Activated CD4-positive, alpha-beta T cell treated with anti-CD3 and anti-CD28 coated beads for 36 hours (primary cell): ENCODE measurements around the gene FTO. TPM values are rescaled to one million over a fixed set of nuclear protein-coding genes. Genes with fewer than 3 reads are reported as not detected.
A peak's percentile ranks its signal among the peaks of the same experiment; 100 is the strongest.

Experiments used
- ATAC-seq: fragments of 200-7000 bp; cut with Tn5 transposase; one replicate; pipeline ENCODE4 v1.10.0; 2021; ENCODE audit warnings: mild to moderate bottlenecking, moderate library complexity
- CTCF ChIA-PET: fragments of 350-600 bp; sonication (Branson Sonifier 250); formaldehyde crosslinking; loops from one replicate; lab custom pipeline; 2021; ENCODE audit warnings: antibody characterized with exemption; lab: Charles Lee
- POLR2A ChIA-PET: fragments of 350-600 bp; sonication (Branson Sonifier 250); formaldehyde crosslinking; loops from one replicate; lab custom pipeline; 2021; ENCODE audit warnings: antibody characterized with exemption, inconsistent platforms; lab: Charles Lee
- DNase-seq: peaks from one replicate; pipeline ENCODE4 v3.0.0-alpha.2; 2020
- H3K27ac Mint-ChIP-seq: one replicate; pipeline ENCODE4 v1.8.0; 2021; ENCODE audit warnings: mixed read lengths
- H3K27me3 Mint-ChIP-seq: one replicate; pipeline ENCODE4 v1.8.0; 2021; ENCODE audit warnings: mixed read lengths
- H3K36me3 Mint-ChIP-seq: one replicate; pipeline ENCODE4 v1.8.0; 2021; ENCODE audit warnings: low read depth, mixed read lengths
- H3K4me1 Mint-ChIP-seq: one replicate; pipeline ENCODE4 v1.8.0; 2021; ENCODE audit warnings: mixed read lengths
- H3K4me3 Mint-ChIP-seq: one replicate; pipeline ENCODE4 v1.8.0; 2021; ENCODE audit warnings: mild to moderate bottlenecking, moderate library complexity, mixed read lengths
- H3K9me3 Mint-ChIP-seq: one replicate; pipeline ENCODE4 v1.8.0; 2021; ENCODE audit warnings: low read depth, mixed read lengths
- intact Hi-C, 2 experiments: fragments of 100-400 bp; cut with DNase I in 1 of 2; cut with micrococcal nuclease in 1 of 2; formaldehyde crosslinking; loops; one replicate each; pipeline versions ENCODE4 v1.14.2 to v1.15.1; 2022 to 2024; cut with DNase I, micrococcal nuclease
- total RNA-seq, 2 experiments: library from RNA; stranded (reverse); gene quantifications; one replicate each; pipeline ENCODE4 v1.2.3, GENCODE V29; 2021

The FTO gene
- total RNA-seq, 2 experiments from 2014 or later, result 50.9 to 57.6 TPM

DNA sequence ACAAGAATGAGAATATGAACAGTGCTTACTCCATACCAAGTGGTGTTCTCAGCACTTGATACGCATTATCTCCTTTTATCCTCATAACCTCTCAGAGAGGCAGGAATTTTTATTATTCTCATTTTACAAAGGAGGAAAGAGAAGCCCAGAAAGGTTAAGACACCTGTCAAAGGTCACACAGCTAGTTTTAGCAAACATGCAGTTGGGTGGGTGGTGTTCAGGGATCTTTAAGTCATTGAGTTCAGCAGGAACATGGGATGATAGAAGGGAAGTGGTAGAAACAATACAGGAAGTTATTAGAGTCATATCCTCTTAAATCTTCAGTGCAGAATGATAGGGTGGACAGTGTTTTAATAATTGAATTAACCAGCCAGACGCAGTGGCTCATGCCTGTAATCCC is 487.2 kb downstream of the FTO start:
- intact Hi-C loops, result no loop called here
- Mint-ChIP-seq H3K27ac (no peak overlapping the region), H3K9me3 (peaks cover 3% of the 10 kb centered on the region), H3K4me3 (no peak overlapping the region), H3K27me3 (peaks cover 17% of the 10 kb centered on the region), H3K36me3 (no peaks in the 10 kb centered on the region), H3K4me1 (no peaks in the 10 kb centered on the region)
- DNase-seq, result no peak
- ChIA-PET POLR2A (no interaction called here), CTCF (no interaction called here)
- ATAC-seq, result no peak

DNA sequence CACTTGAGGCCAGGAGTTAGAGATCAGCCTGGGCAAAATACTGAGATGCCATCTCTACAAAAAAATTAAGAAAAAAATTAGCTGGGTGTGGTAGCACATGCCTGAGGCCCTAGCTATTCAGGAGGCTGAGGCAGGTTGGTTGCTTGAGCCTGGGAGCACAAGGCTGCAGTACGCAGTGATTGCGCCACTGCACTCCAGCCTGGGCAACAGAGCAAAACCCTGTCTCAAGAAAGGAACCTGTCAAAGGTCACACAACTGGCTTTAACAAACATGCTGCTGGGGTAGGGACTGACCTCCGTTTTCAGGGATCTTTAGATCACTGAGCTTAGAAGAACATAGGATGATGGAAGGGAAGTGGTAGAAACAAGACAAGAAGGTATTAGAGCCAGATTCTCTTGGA is 487.6 kb downstream of the FTO start:
- H3K9me3 Mint-ChIP-seq, result peaks cover 3% of the 10 kb centered on the region
- no peaks in the 10 kb centered on the region for H3K36me3 Mint-ChIP-seq
- H3K27ac Mint-ChIP-seq, result no peak overlapping the region
- ChIA-PET CTCF (no interaction called here), POLR2A (no interaction called here)
- no peaks in the 10 kb centered on the region for H3K4me1 Mint-ChIP-seq
- H3K27me3 Mint-ChIP-seq, result peaks cover 17% of the 10 kb centered on the region
- no peak for ATAC-seq
- intact Hi-C loops, result no loop called here
- H3K4me3 Mint-ChIP-seq, result no peak overlapping the region
- DNase-seq, result no peak

DNA sequence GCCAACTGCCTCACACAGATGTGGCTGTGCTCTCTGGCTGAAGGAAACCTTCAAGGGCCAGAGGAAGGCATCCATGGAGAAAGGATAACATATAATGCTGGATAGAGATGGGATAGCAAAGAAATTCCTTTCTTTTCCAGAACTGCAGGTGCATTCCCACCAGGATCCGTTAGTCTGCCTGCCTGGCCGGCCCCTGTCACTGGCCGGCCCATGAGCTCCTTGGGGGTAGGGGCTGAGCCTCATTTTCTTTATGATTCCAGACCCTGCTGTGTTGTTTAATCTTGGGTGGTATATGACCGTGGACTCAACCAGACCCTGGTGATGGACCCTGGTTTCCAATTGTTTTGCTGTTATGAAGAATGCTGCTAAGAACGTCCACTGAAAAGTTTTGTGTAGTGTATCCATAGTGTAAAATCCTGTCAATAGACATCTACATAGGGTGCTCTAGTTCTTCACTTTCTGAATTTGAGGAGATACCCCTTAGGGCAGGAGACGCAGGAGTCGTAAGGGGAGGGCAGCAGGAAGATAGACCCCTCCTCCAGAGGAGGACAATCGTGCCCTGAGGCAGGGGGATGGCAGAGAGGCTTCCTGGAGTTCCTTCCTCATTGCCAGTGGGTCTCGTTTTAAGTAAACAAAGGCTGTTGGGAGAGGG is 489.2 kb downstream of the FTO start:
- ChIA-PET POLR2A (no interaction called here), CTCF (interaction anchor here (1.0 kb wide), 1 partner anchor 49 kb away, joined by 3 read pairs; no protein-coding TSS in a partner anchor)
- Mint-ChIP-seq H3K27me3 (peaks cover 14% of the 10 kb centered on the region), H3K9me3 (no peaks in the 10 kb centered on the region), H3K36me3 (no peaks in the 10 kb centered on the region), H3K4me1 (no peaks in the 10 kb centered on the region), H3K4me3 (no peak overlapping the region), H3K27ac (no peak overlapping the region)
- no peak for ATAC-seq
- DNase-seq, result no peak
- intact Hi-C loops, result no loop called here

DNA sequence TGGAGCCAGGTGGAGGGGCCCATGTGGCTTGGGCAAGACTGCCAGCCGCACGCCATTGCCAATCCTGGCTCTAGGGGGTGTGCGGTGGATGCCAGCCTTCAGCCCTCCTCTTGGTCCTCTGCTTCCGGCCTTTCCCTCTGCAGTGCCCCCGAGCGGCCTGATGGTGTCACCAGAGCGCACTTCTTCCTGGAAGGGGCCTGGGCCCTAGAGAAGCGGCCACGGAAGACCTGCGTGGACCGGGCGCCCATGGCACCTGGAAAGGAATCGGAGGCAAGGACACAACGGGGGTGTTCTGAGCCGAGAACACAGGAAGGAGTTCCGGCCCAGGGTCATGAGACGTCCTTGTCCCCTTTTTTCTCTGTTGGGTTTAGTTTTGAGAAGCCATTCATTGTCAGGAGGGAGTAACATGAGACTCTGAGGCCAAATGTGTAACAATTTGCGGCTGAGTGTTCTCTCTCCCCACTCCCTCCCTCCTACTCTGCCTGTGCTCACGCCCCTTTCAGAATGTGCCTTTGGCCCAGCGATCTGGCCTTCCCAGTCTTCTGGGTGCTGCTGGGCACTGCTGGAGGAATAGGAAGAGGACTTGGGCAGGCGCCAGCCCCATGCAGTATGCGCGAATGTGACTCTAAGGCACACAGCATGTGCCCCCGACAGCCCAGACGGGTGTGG is 489.8 kb downstream of the FTO start:
- no peaks in the 10 kb centered on the region for H3K9me3 Mint-ChIP-seq
- peak; percentile 73 for DNase-seq
- no peak overlapping the region for H3K4me3 Mint-ChIP-seq
- H3K4me1 Mint-ChIP-seq, result no peaks in the 10 kb centered on the region
- no peaks in the 10 kb centered on the region for H3K36me3 Mint-ChIP-seq
- H3K27ac Mint-ChIP-seq, result no peak overlapping the region
- ChIA-PET CTCF (interaction anchor here (1.0 kb wide), 1 partner anchor 49 kb away, joined by 3 read pairs; no protein-coding TSS in a partner anchor), POLR2A (no interaction called here)
- intact Hi-C loops, result no loop called here
- peaks cover 12% of the 10 kb centered on the region for H3K27me3 Mint-ChIP-seq
- peak; percentile 87 for ATAC-seq

DNA sequence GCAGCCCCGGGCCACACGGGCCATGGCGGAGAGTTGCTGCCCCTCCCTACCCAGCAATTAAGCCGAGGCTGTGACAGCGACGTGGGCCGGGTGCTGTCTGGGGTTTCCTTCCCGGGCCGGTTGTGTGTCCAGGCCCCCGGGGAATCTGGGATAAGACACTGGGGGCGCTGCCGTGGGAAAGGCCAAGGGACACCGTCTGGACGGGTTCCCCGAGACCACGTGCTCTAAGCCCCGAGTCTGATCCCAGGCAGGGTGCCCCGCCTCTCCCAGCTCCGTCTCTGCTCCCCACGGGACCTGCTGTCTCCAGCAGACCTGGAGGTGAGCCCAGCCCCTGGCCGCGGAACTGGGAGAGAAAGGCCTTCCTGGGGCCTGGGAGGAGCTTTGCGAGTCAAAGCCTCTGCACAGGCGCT is 490.4 kb downstream of the FTO start:
- no peak for DNase-seq
- H3K27ac Mint-ChIP-seq, result no peak overlapping the region
- peaks cover 12% of the 10 kb centered on the region for H3K27me3 Mint-ChIP-seq
- intact Hi-C loops, result no loop called here
- ChIA-PET POLR2A (no interaction called here), CTCF (no interaction called here)
- H3K4me3 Mint-ChIP-seq, result no peak overlapping the region
- ATAC-seq, result no peak
- H3K4me1 Mint-ChIP-seq, result no peaks in the 10 kb centered on the region
- no peaks in the 10 kb centered on the region for H3K9me3 Mint-ChIP-seq
- no peaks in the 10 kb centered on the region for H3K36me3 Mint-ChIP-seq

DNA sequence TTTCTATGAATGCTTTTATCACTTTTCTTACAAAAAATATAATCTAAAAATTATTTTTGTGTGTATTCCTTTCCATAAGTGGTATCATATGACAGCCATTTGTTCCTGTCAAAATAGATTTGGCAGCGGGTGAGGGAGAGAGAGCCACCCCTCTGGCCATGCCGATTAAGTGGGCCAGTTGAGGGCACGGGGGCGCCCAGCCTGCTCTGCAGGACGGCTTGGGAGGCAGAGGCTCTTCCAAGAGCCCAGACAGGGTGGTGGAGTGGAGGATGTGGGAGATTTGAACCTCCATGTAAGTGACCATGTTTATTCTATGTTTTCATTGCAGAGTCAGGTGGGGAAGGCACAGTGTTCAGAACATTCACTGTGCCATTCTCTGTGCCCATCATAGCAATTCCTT is 493.8 kb downstream of the FTO start:
- H3K27ac Mint-ChIP-seq, result no peak overlapping the region
- ATAC-seq, result no peak
- POLR2A ChIA-PET, result no interaction called here
- CTCF ChIA-PET, result no interaction called here
- intact Hi-C loops, result no loop called here
- no peak for DNase-seq
- H3K27me3 Mint-ChIP-seq, result peaks cover 4% of the 10 kb centered on the region
- H3K9me3 Mint-ChIP-seq, result no peaks in the 10 kb centered on the region
- no peak overlapping the region for H3K4me3 Mint-ChIP-seq
- no peaks in the 10 kb centered on the region for H3K36me3 Mint-ChIP-seq
- no peaks in the 10 kb centered on the region for H3K4me1 Mint-ChIP-seq

DNA sequence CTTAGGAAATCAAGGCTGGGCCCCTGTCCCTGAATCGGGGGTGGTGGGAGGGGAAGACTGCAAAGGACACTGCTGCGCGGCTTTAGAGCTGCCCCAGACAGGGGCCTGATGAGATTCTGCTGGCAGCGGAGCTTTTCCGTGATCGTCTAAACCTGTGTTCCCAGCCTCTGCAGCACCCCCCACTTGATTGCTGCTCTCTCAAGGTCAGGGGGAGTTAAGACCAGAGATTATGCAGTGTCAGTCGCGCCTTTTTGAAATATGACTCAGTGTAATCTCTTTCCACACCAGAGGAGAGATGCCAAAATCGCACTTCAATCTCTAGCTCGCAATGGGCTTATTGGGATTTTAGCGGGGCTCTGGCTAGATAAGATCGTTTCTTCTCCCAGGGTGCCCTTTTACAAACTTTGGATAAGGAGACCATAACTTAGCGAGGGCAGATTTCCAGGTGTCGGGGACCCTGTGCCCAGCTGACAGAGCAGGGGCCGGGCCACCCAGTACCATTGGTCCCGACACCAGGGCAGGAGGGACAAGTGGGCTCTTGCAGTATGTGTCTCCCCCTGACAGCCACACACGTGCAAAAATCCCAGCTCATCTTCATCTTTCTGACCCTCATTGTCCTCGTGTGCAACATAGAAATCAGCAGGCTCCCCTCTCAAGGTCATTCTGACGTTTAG is 495.7 kb downstream of the FTO start:
- DNase-seq, result no peak
- no peaks in the 10 kb centered on the region for H3K9me3 Mint-ChIP-seq
- no peaks in the 10 kb centered on the region for H3K36me3 Mint-ChIP-seq
- no peak overlapping the region for H3K4me3 Mint-ChIP-seq
- intact Hi-C loops, result no loop called here
- H3K4me1 Mint-ChIP-seq, result no peaks in the 10 kb centered on the region
- CTCF ChIA-PET, result interaction anchor here (0.6 kb wide), 1 partner anchor 192 kb away, joined by 4 read pairs; no protein-coding TSS in a partner anchor
- no peak for ATAC-seq
- POLR2A ChIA-PET, result no interaction called here
- H3K27me3 Mint-ChIP-seq, result peaks cover 2% of the 10 kb centered on the region
- H3K27ac Mint-ChIP-seq, result no peak overlapping the region

DNA sequence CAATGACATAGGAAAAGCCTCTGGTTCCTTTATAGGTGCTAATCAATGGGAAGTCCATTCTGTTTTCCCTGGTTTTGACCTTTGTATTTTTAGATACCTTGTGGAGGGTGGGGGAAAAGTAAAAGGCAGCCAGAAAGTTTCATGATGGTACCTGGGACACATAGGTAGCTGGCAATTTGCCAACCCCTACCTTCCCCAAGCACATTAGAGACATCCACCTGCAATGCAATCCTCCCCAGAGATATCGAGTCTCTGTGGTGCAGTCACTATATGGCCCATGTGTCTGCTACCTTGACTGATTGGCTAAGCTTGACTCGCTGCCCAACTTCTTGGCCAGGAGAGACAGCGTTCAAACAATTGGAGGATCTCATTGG is 496.2 kb downstream of the FTO start:
- no peaks in the 10 kb centered on the region for H3K36me3 Mint-ChIP-seq
- CTCF ChIA-PET, result interaction anchor here (0.8 kb wide), 1 partner anchor 13 kb away, joined by 3 read pairs; no protein-coding TSS in a partner anchor
- POLR2A ChIA-PET, result no interaction called here

DNA sequence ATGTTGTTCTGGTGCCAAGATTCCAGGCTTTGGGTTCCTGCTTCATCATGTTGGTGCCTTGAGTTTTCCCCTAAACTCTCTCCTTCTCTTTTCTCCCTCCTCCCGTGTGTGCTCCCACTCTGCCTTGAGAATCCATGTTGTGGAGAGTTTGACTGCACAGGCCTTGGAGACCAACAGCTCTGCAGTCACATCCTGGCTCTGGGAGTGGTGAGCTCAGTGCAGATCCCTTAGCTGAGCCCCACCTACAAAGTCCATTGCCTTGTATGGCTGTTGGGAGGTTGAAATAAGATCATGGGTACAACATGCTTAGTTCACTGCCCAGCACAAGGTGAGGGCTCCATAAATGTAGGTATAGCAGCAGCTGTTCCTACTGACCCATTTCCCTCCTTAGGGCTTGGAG is 496.8 kb downstream of the FTO start:
- H3K4me1 Mint-ChIP-seq, result no peaks in the 10 kb centered on the region
- H3K27me3 Mint-ChIP-seq, result peaks cover 2% of the 10 kb centered on the region
- CTCF ChIA-PET, result interaction anchor here (0.8 kb wide), 1 partner anchor 13 kb away, joined by 3 read pairs; no protein-coding TSS in a partner anchor
- no peaks in the 10 kb centered on the region for H3K9me3 Mint-ChIP-seq
- H3K27ac Mint-ChIP-seq, result no peak overlapping the region
- H3K4me3 Mint-ChIP-seq, result no peak overlapping the region
- POLR2A ChIA-PET, result no interaction called here
- DNase-seq (no peak), ATAC-seq (no peak)
- intact Hi-C loops, result no loop called here
- no peaks in the 10 kb centered on the region for H3K36me3 Mint-ChIP-seq

More for the DNA sequence above, 496.2 kb downstream of the FTO start:
- Mint-ChIP-seq H3K27me3 (peaks cover 2% of the 10 kb centered on the region), H3K27ac (no peak overlapping the region), H3K4me3 (no peak overlapping the region), H3K4me1 (no peaks in the 10 kb centered on the region), H3K9me3 (no peaks in the 10 kb centered on the region)
- ATAC-seq (no peak), DNase-seq (no peak)
- intact Hi-C loops, result no loop called here

DNA sequence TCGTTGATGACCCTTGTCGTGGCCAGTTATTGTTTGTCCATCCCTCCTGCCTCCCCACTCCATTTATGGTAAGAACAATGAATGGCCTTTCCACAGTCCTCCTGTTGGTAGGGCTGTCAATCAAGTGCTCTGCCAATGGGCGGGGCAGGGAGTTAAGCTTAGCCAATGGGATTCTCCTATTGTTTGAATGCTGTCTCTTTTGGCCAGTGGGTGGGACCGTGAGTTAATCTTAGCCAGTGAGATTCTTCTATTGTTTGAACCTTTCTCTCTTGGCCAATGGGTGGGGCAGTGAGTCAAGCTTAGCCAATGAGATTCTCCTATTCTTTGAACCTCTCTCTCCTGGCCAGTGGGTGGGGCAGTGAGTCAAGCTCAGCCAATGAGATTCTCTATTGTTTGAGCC is 497.2 kb downstream of the FTO start:
- Mint-ChIP-seq H3K4me3 (no peak overlapping the region), H3K27me3 (peaks cover 2% of the 10 kb centered on the region), H3K27ac (no peak overlapping the region), H3K9me3 (no peaks in the 10 kb centered on the region), H3K36me3 (no peaks in the 10 kb centered on the region), H3K4me1 (no peaks in the 10 kb centered on the region)
- ChIA-PET CTCF (no interaction called here), POLR2A (no interaction called here)
- no peak for ATAC-seq
- intact Hi-C loops, result no loop called here
- no peak for DNase-seq
